ENCODE results near the gene VAV2. TPM values are rescaled to one million over a fixed set of nuclear protein-coding genes. Genes with fewer than 3 reads are reported as not detected.

VAV2 gene
- total and polyA plus RNA-seq, 2 of the 4 experiments (the other 2 are of a cell fraction), result 10.8 to 13.4 TPM

- Histone ChIP-seq H2BK20ac (ENCODE audit: low read depth, low read length) (no peak overlapping the region), H2BK15ac (ENCODE audit: low read depth, low read length) (no peak overlapping the region), H2BK5ac (ENCODE audit: low read depth, low read length, poor library complexity, severe bottlenecking) (no peak overlapping the region), H2AFZ (replicated peaks; ENCODE audit: low read length, poor library complexity) (no peak overlapping the region), H3K79me1 (ENCODE audit: low read depth in 1 of 2, low read length in 2 of 2) (no peaks in the 10 kb centered on the region), H4K20me1 (ENCODE audit: insufficient read depth, low read length) (no peaks in the 10 kb centered on the region), H2BK120ac (ENCODE audit: low read depth, low read length) (no peak overlapping the region), H3K9ac (ENCODE audit: low read depth, low read length) (no peak overlapping the region), H3K23ac (ENCODE audit: low read depth, low read length) (no peak overlapping the region), H2AK9ac (replicated peaks; ENCODE audit: low read depth, low read length, poor library complexity) (no peak overlapping the region), H3K4ac (ENCODE audit: low read depth, low read length) (no peak overlapping the region), H3K56ac (ENCODE audit: extremely low read depth, insufficient read depth, low read length) (no peak overlapping the region), H3K27me3 (ENCODE audit: control insufficient read depth, insufficient read depth, low read length) (no peaks in the 10 kb centered on the region), H3K27ac (ENCODE audit: insufficient read depth, low read length) (no peak overlapping the region), H3K9me1 (ENCODE audit: insufficient read depth, low read length) (no peaks in the 10 kb centered on the region), H4K5ac (ENCODE audit: low read depth, low read length) (no peak overlapping the region), H3K9me3 (ENCODE audit: control insufficient read depth, insufficient read depth, low read length) (no peaks in the 10 kb centered on the region), H4K8ac (ENCODE audit: low read depth in 2 of 2, low read length in 2 of 2) (no peak overlapping the region), H3K36me3 (ENCODE audit: control insufficient read depth, insufficient read depth, low read length) (no peaks in the 10 kb centered on the region), H3K4me2 (ENCODE audit: low read depth, low read length) (no peak overlapping the region), H4K91ac (ENCODE audit: insufficient read depth, low read depth, low read length) (no peak overlapping the region), H3K14ac (replicated peaks; ENCODE audit: low read depth, low read length) (no peak overlapping the region), H3K18ac (ENCODE audit: low read depth, low read length) (no peak overlapping the region), H3K4me3 (ENCODE audit: insufficient read depth, low read depth, low read length) (no peak overlapping the region), H3K4me1 (ENCODE audit: control insufficient read depth, insufficient read depth, low read length) (peaks cover 5% of the 10 kb centered on the region; the same call in 1 of the 2 replicates), H2AK5ac (ENCODE audit: low read depth, low read length) (no peak overlapping the region)
- ChIA-PET CTCF (no interaction called here), POLR2A (ENCODE audit: unreplicated experiment) (no interaction called here)
- WGBS, 2 experiments (ENCODE audit: extremely low coverage in 2 of 2, insufficient read length in 1 of 2), result 62% methylated on average over 5 of the region's 10 CpGs; no CpG with 5 or more reads in 1 of the 2 experiments
- dilution Hi-C loops (cut with HindIII; ENCODE audit: low sequenced_read_pairs, unreplicated experiment), result no loop called here
- TF ChIP-seq SMC3 (IDR thresholded peaks at IDR 0.05; ENCODE audit: low read depth, low read length) (no peak), NFE2L2 (IDR thresholded peaks at IDR 0.05; ENCODE audit: low read depth, low read length) (no peak), MXI1 (IDR thresholded peaks at IDR 0.05; ENCODE audit: borderline replicate concordance, low read depth, low read length) (no peak)
- intact Hi-C loops (cut with micrococcal nuclease), result no loop called here
- DNase-seq, result no peak
- in situ Hi-C loops (cut with MboI; ENCODE audit: low sequenced_read_pairs), result loop anchor here (10.0 kb wide), 1 partner anchor 201 kb away; the partner anchor contains the start of gene ADAMTSL2
- BruUV-seq (replicated peaks), result no TSS peak
- ATAC-seq (ENCODE audit: low read depth), result no peak
Observed at GRCh38 chr9:133735415-133735775, 256.7 kb downstream of the VAV2 start.
